ENCODE data around the gene PLCH1. TPM values are rescaled to one million over a fixed set of nuclear protein-coding genes. Genes with fewer than 3 reads are reported as not detected.

The PLCH1 gene
- total RNA-seq, 3 donors from 2014 or later: 4.2 to 13.2 (median 10.2) TPM

DNA sequence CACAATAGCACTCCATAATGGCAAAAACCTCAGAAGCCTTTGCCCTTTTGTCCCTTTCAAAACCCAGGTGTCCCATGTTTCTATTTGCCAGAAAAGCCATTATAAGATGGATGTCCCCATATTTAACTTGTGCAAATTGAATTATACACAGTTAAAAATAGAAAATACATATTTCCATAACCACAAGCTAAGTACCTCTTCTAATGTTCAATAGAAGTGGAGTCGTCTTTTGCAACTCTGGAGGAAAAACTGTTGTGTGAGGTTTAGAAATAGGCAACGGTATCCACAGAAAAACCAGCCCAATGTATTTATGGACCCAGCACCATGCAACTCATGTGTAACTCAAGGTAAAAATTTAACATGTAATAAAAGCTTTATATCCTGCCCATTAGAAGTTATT is 367.8 kb downstream of the PLCH1 start:
- no peak for TF ChIP-seq CTCF (IDR thresholded peaks at IDR 0.05)
- no peak for ATAC-seq
- intact Hi-C loops (cut with DNase I, micrococcal nuclease): no loop called here

DNA sequence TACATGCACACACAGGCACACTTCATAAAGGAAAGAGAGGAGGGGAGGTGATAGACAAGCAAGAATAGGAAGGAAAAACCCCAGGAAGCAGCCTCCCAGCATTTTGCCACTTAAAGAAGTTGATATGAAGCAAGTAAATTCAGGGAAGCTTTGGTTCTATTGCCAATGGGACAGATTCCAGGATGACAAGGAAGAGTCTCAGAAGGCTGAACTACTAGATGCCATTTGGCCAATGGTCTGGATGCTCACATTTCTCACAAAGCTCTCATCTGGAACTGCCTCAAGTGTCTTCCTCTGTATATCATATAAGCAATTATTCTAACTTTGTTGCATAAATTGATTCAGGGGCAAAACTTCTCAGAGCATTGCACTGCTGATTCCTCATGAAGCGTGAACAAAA is 372.6 kb downstream of the PLCH1 start:
- ATAC-seq (no peak), DNase-seq (no peak)
- H3K9me3 ChIP-seq: no peaks in the 10 kb centered on the region
- H3K4me3 ChIP-seq: no peak overlapping the region
- H3K4me1 ChIP-seq (ENCODE audit: low read depth): no peaks in the 10 kb centered on the region
- no peak for TF ChIP-seq CTCF (IDR thresholded peaks at IDR 0.05)
- intact Hi-C loops (cut with DNase I, micrococcal nuclease): no loop called here
- H3K36me3 ChIP-seq (ENCODE audit: low read depth): no peaks in the 10 kb centered on the region

More for the DNA sequence above, 367.8 kb downstream of the PLCH1 start:
- no peaks in the 10 kb centered on the region for H3K36me3 ChIP-seq (ENCODE audit: low read depth)
- H3K4me3 ChIP-seq: no peak overlapping the region
- DNase-seq: no peak
- no peaks in the 10 kb centered on the region for H3K9me3 ChIP-seq
- H3K4me1 ChIP-seq (ENCODE audit: low read depth): no peaks in the 10 kb centered on the region

GRCh38 chr3:155370764-155371503 is 373.9 kb downstream of the PLCH1 start:
- Histone ChIP-seq H3K36me3 (ENCODE audit: low read depth) (no peaks in the 10 kb centered on the region), H3K4me1 (ENCODE audit: low read depth) (no peaks in the 10 kb centered on the region), H3K9me3 (no peaks in the 10 kb centered on the region), H3K4me3 (no peak overlapping the region)
- DNase-seq (no peak), ATAC-seq (no peak)
- TF ChIP-seq CTCF (IDR thresholded peaks at IDR 0.05): no peak
- intact Hi-C loops (cut with DNase I, micrococcal nuclease): no loop called here

GRCh38 chr3:155370198-155370597 is 374.7 kb downstream of the PLCH1 start:
- peak; percentile 20 for ATAC-seq
- no peak for TF ChIP-seq CTCF (IDR thresholded peaks at IDR 0.05)

DNA sequence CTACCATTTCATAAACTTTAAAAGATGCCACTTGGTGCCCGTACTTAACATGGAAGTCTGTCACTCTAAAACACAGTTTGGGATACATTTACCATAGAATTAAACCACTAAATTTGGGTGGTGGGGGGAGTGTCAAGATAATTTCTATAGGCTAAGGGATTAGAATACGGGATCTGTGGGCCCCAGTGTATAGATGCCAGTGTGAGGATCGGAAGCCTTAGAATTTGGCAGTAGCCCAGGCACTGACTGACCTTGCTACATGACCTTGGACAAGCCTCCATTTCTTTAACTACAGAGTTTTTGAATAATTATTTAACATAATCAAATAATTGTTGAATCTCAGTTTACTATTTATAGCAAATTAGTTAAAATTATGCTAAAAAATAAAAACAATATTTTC is 375.1 kb downstream of the PLCH1 start:
- no peak for ATAC-seq
- Histone ChIP-seq H3K4me3 (no peak overlapping the region), H3K9me3 (peaks cover 8% of the 10 kb centered on the region), H3K4me1 (ENCODE audit: low read depth) (no peaks in the 10 kb centered on the region), H3K36me3 (ENCODE audit: low read depth) (no peaks in the 10 kb centered on the region)
- no peak for TF ChIP-seq CTCF (IDR thresholded peaks at IDR 0.05)
- no peak for DNase-seq
- intact Hi-C loops (cut with DNase I, micrococcal nuclease): no loop called here

More at GRCh38 chr3:155370198-155370597, 374.7 kb downstream of the PLCH1 start:
- Histone ChIP-seq H3K4me3 (no peak overlapping the region), H3K9me3 (peaks cover 6% of the 10 kb centered on the region), H3K4me1 (ENCODE audit: low read depth) (no peaks in the 10 kb centered on the region), H3K36me3 (ENCODE audit: low read depth) (no peaks in the 10 kb centered on the region)
- peak in 1 of 3 donors; percentile 10 for DNase-seq
- intact Hi-C loops (cut with DNase I, micrococcal nuclease): no loop called here

All from mucosa of descending colon (tissue), 3 donors.